HG03025 (cell line): ENCODE data around the gene PAK5.

Experiments used
- ATAC-seq: cut with Tn5 transposase; IDR thresholded peaks from one replicate; pipeline ENCODE4 v1.9.1; 2021; ENCODE audit warnings: mild to moderate bottlenecking, moderate library complexity; ENCODE audit not compliant: unreplicated experiment, low FRiP score

The PAK5 gene

GRCh38 chr20:9583151-9583550 lies 255.7 kb downstream of the PAK5 start:
- no peak for ATAC-seq

DNA sequence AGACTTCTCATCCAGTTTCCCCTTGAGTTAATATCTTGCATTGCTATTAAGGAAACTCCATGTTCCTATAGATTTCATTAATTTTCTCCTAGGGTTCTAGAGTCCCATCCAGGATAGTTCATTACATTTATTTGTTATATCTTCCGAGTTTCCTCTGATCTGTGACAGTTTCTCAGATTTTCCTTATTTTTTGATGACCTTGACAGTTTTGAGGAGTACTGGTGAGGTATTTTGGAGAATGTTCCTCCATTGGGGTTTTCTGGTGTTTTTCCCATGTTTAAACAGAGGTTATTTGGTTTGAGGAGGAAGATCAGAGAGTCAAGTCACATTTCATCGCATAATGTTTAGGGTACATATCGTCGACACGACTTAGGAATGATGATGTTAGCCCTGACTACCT lies 256.7 kb downstream of the PAK5 start:
- no peak for ATAC-seq

DNA sequence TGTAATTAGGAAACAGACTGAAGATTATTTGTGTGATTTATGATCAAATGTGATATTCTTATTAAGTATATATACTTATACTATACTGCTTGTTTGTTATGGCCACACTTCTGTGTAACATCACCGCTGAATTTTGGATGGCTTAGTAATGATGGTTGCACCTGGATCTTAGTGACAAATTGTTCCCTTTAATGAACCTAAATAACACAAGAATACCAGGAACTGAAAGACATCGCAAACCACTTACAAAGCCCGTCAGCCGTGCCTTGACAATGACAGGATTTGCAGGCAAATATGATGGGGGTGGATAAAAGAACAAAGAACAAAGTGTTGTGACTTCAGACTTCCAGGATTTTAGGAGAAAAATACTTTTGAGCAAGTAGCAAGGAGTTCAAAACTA lies 257.4 kb downstream of the PAK5 start:
- ATAC-seq = no peak

GRCh38 chr20:9578594-9578993 lies 260.3 kb downstream of the PAK5 start:
- ATAC-seq = no peak

- no peak for ATAC-seq
Observed at GRCh38 chr20:9577397-9577796, 261.5 kb downstream of the PAK5 start.

GRCh38 chr20:9576695-9577094 lies 262.2 kb downstream of the PAK5 start:
- ATAC-seq = no peak

- no peak for ATAC-seq
Observed at GRCh38 chr20:9575836-9576235, 263.0 kb downstream of the PAK5 start.

- no peak for ATAC-seq
Observed at GRCh38 chr20:9574776-9575175, 264.1 kb downstream of the PAK5 start.

DNA sequence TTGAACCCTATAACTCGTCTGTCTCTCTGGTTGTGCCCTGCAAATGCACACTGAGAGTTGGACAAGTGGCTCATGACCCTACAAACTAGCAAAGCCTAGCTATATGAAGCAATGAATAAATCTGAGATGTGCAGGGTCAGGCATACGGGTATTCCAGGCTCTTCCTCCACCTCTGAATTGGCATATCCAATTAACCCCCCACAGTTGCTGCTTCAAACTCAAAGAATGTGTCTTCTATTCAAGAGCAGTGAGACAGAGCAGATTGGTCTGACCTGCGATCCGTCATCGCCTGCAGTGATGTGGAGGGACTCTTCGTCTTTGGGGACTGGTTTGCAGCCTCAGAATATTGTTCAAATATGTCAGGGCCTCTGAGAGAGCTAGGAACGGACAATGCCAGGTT lies 264.7 kb downstream of the PAK5 start:
- no peak for ATAC-seq

DNA sequence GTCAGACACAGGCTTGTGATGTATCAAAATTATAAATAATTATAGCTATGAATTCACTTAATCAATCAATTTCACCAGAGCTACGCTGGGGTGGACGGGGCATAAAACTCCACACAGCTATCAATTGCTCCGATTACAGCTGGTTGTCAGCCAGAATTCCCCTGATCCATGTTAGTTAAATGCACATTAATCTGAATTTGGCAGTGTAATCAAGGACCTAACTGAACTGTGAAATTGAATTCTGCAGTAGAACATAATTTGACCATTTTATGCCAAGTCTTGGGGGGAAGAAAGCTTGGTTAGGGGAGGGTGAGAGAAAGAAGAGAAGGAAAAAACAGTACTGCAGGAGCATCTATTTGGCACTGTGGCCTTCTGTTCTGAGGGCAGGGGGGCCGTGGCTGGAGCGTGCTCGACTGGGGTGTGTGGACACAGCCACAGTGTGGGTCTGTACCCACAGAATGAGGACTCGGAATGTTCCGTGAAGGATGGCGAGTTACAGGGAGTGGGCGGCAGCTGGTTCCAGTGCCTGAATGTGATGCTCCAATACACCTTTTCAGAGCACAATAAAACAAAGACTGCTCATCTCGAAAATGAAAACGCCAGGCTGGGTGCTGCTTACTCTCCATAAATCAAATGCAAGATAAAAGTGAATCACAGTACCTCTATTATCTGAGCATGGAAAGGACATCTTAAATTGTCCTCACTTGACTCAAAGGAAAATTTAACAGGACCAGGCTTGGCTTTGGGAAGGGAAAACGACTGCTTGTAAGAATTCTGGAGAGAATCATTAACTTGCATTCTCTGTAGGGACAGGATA lies 265.3 kb downstream of the PAK5 start:
- ATAC-seq = no peak

- no peak for ATAC-seq
Observed at GRCh38 chr20:9572670-9573069, 266.2 kb downstream of the PAK5 start.

DNA sequence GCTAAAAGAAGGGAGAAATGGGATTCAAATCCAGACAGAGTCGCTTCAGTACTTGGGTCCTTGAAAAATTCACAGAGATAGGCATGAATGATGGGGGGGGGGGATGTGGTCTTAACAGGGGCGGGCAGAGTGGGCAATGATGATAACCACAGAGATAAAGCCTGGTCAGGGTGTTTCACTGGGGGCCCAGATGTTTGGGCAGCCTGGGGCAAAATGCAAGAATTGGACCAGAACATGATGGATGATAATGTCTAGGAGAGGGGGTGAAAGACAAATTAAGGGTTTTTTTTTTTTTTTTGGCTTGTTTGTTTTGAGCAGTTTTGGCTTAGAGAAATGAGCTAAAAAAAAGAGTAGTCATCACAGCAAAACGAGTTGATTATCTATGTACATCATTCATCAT lies 267.1 kb downstream of the PAK5 start:
- no peak for ATAC-seq

GRCh38 chr20:9570612-9571011 lies 268.3 kb downstream of the PAK5 start:
- ATAC-seq = no peak

DNA sequence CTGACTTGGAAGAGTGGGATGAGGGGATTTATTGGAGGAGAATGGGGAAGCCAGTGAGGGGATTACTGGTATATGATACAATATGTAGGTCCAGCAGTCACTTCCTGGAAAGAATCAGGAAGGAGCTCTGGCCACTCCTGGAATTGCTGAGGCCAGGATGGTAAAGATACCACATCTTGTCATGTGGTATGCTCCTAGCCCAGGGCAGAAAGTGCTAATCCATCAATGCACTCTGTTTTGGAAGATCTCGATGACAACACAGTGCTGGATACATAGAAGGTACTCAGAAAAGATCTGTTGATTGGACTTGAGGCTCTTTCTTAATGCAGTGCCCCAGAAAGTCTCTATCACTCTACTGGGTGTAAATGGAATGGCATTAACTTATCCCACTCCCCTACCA lies 271.9 kb downstream of the PAK5 start:
- no peak for ATAC-seq

GRCh38 chr20:9565910-9566550 lies 272.8 kb downstream of the PAK5 start:
- ATAC-seq = no peak

GRCh38 chr20:9557411-9557810 lies 281.5 kb downstream of the PAK5 start:
- ATAC-seq = no peak

GRCh38 chr20:9555781-9556180 lies 283.1 kb downstream of the PAK5 start:
- ATAC-seq = no peak

- no peak for ATAC-seq
Observed at GRCh38 chr20:9551808-9552550, 286.9 kb downstream of the PAK5 start.

DNA sequence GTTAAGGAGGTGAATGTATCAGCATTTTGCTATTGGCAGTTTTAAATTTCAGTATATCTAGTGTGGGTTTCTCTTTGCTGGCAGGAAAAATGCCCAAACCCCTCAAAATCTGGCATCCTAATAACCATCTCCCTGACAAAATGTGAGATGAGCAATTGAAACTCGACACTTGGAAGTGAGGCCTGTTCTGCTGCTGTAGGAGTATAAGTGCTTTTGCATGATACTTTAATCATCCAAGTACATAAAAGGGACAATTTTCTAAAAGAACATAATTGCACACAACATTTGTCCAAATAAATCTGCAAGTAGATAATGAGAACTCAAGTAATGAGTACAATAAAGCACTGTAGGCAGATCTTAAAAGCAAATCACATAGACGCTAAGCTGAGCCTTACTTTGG lies 288.0 kb downstream of the PAK5 start:
- no peak for ATAC-seq

DNA sequence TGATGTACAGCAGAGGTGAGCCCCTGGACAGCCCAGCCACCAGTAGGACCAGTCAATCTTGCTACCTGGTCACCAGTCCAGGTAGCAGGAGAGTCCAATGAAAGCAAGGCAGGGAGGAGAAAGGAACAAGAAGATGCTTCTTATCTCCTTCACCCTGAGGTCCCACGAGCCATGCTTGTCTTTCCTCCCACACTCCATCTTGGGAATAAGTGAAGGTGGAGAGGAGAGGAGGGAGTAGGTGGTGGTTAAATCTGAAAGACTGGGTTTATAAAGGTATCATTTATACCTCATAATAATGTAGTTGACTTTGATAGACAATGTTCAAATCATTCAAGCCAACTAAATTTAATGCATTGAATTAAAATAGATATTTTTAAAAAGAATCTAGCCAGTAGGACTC lies 288.6 kb downstream of the PAK5 start:
- no peak for ATAC-seq

GRCh38 chr20:9543214-9543613 lies 295.7 kb downstream of the PAK5 start:
- ATAC-seq = no peak

DNA sequence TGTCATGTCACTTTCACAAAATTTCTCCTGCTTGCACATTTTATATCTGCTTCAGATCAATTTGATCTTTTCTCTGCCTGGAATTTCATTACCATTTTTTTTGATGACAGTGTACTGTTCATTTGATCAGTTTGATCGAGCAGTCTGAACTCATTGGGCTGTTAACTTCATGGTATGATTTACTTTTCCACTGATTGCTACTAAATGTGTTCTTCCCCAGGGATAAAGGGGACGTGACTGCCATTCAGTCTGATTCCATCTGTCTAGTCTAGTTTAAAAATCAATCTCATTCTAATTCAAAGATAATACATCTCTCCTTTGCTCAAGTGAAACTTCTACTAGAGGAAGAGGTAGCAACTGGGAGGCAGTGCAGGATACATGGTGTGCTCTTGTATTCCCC lies 303.4 kb downstream of the PAK5 start:
- no peak for ATAC-seq
